HG02623 (cell line): ENCODE results near the gene MYH14.

Source experiments
- ATAC-seq: cut with Tn5 transposase; IDR thresholded peaks from one replicate; pipeline ENCODE4 v1.9.1; 2021; ENCODE audit warnings: moderate library complexity; ENCODE audit not compliant: unreplicated experiment

Gene MYH14

DNA sequence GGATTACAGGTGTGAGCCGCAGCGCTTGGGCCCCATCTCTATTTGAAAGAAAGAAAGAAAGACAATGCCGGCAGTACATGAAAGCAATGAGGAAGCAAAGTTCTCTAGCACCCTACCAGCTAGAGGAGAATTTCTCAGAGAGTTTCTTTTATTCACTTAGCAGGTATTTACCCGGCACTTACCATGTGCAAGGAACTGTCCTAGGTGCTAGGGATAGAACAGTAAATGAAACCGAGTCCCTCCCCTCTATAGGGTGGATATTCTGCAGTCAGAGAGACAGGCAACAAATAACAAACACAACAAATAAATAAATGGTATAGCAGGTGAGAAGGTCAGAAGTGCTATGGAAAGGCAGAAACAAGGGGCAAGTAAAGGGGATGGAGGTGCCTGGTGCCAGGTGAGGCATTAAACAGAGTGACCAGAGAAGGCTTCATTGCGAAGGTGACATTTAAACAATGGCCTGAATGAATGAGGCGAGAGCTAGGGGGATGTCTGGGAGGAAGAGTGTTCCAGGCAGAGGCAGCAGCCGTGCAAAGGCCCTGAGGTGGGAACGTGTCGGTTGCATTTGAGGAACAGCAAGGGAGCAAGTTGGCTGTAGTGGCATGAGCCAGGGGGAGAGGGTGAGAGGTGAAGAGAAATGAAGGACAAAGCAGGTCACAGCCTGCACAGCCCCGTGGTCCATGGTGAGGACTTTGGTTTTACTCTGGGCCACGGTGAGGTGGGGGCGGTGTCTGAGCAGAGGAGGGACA is 10.8 kb upstream of the MYH14 start:
- no peak for ATAC-seq

DNA sequence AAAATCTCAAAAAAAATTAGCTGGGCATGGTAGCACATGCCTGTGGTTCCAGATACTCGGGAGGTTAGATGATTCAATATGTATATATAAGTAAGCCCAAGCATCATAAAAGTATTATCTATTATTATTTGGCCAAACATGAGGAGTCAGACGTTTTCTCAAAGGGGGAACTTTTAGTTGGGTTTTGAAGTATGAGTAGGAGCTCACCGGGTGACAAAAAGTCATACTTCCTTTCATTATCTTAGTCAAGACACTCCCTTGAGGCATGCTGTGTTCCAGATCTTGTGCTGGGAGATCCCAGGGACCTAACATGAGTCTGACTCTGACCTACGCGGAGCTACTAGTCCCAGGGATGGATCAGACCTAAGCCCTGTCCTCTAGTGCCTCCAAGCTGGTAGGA is 8.2 kb upstream of the MYH14 start:
- no peak for ATAC-seq

DNA sequence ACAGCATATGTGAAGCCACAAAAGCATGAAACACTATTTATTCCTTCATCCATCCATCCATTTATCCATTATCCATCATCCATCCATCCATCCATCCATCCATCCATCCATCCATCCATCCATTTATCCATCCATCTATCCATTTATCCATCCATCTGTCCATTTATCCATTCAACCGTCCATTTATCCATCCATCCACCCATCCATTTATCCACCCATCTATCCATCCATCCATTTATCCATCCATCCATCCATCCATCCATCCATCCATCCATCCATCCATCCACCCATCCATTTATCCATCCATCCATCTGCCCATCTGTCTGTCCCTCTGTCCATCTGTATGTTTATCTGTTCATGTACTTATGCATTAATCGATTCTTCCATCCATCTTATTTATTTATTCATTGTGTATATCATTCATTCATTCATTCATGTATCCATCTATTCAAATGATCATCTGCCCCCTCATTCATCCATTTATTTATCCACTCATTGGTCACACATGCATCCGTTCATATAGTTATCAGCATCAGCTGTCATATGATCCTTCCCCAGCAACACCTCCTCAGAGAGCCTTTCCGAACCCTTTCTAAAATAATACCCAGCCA is 7.0 kb upstream of the MYH14 start:
- ATAC-seq = no peak

DNA sequence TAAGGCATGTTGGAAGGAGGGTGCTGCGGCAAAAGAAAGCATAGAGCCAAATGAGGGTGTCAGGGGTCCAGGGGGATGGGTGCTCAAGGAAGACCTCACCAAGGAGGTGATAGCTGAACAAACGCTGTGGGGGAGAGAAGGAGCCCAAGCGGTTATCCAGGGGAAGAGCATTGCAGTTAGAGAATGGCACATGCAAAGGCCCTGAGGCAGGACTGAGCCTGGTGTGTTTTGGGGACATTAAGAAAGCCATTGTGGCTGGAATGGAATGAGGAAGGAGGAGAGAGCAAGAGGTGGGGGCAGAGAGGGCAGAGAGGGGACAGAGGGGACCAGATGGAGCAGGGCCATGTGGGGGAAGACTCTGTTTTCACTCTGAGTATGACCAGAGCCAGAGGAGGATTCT is 6.1 kb upstream of the MYH14 start:
- ATAC-seq = no peak

DNA sequence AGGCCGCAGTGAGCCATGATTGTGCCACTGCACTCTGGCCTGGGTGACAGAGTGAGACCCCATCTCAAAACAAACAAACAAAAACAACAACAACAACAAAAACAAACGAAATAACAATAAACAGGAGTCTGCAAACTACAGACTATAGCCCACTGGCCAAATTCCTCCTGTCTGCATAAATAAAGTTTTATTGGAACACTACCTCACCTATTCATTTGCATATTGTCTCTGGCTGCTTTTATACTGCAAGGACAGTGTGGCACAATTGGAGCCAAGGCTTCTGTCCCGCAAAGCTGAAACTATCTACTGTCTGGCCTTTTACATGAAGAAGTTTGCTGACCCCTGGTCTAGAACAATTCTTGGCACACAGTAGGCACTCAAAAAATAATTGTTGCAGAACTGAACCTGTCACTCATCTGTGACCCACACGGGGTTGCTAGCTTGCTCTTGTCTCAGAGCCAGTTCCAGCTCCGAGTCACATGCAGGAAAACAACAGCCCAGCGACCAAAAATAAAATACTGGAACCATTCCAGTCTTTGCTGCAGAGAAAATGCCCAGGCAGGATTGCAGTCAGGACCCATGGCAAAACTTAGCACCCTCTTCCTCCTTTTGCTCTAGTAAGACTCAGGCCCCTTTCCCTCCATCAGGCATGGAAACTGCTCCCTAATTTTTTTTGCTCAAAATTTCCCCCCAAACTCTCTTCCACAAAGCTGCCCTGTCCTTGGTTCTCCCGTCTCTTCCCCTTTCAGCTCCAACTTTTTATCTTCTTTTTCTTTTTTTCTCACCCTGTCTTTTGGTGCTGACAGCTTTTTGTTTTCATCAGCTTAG is 4.8 kb upstream of the MYH14 start:
- ATAC-seq = no peak

DNA sequence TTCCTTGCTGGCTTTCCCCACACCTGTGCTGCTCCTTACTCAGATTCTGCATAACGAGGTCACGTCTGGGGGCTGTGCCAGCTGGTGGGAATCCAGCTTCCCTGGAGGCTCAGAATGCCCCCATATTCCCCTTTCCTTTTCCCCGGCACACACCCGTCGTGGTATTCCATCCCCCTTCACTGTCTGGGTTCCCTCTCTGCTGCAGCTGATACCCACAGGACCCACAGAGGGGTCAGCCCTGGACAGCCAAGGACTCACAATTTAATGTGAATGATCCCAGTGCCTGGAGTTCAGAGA is 4.2 kb upstream of the MYH14 start:
- no peak for ATAC-seq

DNA sequence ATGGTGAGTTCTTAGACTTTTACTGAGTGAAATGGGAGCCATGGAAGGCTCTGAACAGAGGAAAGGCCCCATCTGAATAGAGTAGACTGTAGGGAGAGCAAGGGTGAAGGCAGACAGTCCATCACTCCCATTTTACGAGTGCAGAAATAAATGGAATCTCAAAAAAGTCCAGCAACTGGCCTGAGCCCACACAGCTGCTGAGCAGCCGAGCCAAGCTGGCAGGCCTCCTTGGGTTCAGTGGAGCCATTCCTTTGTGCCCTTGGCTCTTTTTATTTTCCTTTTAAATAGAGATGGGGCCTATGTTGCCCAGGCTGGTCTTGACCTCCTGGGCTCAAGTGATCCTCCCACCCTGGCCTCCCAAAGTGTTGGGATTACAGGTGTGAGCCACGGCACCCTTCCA is 1.0 kb upstream of the MYH14 start:
- ATAC-seq = no peak

DNA sequence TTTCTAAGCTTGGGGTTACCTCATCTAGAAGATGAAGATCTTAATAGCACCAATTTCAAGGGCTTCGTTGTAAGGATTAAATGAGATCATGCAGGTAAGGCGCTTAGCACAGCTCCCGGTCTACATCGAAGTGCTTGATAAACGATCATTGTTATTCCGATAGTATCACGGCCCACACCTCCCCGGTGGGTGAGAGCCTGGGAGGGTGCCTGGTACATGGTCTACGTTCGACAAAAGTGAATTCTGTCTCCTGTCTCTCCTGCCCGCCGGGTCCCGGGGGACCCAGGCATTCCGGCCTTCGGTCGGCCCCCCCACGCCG is 501 bp upstream of the MYH14 start:
- ATAC-seq = no peak

DNA sequence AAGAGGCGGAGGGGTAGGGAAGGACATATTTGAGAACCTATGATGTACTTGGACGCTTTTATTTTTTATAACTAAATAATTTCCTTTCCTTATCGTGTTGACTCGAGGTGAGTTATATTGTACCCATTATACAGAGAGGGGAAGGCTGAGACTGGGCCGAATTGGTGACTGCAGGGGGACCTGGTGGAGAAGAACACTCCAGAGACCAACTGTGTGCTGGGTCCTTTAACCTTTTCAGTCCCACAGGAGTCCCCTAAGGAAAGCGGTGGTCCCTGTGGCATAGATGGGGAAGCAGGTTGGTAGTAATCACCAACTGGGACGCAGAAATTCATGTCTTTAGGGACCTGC is 633 bp downstream of the MYH14 start:
- ATAC-seq = no peak

DNA sequence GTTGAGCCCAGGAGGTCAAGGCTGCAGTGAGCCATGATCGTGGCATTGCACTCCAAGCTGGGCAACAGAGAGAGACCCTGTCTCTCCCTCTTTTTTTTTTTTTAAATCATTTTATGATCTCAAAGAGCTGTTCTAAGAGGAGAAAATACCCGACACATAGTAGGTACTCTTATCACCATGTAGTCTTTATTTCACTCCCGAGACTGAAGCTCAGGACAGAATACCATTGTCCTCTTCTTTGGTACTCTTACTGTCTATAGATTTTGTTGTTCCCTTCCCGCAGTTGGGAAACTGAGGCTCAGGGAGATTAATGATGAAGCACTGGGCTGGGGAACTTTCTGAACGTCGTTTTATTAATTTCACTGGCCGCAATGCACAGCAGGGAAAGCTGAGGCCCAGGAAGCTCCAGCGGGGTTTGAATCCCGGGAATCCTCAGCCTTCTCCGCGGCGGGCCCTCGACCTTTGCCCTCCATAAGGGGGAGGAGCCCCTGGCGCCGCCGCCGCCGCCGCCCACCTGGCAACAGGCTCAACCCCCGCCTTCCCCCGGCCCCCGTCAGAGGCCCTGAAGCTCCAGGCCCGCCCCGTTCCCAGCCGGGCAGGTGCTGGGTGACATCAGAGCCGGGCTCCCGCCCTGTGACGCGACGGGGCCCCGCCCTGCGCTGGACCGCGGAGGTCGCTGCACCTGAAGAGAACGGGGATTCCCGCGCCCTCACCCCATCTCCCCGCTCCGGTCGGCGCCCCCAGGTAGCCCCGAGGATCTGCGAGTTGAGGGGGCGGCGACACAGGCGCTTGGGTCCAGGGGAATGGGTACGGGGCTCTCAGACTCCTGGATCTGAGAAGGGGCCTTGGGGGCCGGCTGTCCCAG is 1.6 kb downstream of the MYH14 start:
- ATAC-seq = no peak

DNA sequence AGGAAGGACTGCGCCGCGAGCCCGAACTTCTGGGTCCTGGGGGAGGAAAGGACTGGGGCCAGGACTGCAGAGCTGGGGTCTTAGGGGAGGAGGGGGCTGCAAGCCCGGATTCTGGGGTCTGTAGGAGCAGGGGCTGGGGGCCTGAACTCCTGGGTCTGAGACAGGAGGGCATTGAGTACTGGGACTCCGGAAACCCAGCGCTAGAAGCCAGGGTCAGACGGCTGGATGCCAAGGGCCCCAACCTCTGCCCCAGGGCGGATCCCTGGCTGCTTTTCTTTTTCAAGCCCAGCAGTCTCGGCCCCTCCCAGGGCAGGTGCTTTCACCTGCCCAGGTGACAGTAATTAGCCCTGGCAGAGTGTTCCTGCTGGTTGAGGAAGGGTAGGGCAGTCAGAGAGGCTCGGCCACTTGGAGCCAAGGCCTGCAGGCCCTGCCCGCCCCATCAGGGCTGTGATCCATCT is 2.3 kb downstream of the MYH14 start:
- no peak for ATAC-seq

DNA sequence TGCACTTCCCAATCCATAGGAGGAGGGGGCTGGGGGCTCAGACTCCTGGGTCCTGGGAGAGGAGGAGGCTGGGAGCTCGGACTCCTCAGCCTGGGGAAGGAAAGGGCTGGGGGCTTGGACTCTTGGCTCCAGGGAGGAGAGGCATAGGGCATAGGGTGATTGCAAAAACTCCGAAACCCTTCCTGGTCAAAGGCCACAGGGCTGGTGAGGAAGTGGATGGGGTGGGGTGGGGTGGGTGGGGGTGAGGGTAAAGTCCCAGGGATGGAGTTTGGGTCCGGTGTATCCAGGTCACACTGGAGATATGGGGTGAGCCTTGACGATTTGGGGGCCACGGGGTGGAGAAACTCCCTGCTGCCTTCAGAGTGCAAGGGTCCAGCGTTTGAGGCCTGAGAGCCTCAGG is 2.8 kb downstream of the MYH14 start:
- ATAC-seq = no peak

DNA sequence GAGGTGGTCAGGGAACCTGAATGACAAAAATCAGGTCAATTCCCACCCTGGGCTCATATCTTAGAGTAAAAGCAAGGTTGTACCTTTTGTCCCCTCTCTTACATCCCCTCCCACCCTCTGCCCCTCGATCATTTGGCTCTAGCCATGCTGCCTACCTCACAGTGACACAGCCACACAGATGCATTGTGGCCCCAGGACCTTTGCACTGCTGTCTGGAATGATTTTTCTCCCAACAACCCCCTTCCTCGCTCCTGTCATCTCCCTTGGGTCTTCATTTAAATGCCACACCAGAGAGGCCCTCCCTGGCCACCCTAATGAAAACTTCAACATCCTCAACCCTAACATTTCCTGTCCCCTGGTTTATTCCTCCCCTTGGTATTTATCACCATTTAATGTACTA is 4.3 kb downstream of the MYH14 start:
- ATAC-seq = no peak

DNA sequence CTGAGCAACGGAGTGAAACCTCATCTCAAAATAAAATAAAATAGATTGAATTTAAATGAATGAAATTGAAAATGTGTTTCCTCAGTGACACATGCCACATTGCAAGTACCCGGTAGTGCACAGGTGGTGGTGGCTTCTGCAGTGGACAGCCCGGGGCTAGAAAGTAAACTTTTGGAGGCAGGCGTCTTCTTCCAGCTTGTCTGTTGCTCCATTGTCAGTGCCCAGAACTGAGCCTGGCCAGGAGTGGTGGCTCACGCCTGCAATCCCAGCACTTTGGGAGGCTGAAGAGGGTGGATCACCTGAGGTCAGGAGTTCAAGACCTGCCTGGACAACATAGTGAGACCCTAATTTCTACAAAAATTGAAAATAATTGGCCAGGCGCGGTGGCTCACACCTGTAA is 5.7 kb downstream of the MYH14 start:
- no peak for ATAC-seq

DNA sequence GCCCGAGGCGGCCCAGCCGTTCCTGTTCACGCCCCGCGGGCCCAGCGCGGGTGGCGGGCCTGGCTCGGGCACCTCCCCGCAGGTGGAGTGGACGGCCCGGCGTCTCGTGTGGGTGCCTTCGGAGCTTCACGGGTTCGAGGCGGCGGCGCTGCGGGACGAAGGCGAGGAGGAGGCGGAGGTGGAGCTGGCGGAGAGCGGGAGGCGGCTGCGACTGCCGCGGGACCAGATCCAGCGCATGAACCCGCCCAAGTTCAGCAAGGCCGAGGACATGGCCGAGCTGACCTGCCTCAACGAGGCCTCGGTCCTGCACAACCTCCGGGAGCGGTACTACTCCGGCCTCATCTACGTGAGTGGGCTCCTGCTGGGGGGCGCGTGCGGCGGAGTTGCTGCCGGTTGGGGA is 7.0 kb downstream of the MYH14 start:
- no peak for ATAC-seq

DNA sequence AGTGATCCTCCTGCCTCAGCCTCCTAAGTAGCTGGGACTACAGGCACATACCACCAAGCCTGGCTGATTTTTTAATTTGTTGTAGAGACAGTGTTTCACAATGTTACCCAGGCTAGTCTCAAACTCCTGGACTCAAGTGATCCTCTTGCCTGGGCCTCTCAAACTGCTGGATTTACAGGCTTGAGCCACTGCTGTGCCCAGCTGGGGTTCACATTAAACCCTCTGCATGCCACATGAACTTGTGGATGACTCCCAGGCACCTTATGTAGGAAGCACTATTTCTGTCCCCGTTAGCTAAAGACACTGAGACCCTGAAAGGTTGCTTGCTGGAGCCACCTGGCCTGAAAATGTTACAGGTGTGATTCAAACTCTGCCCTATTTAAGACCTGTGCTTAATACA is 10.5 kb downstream of the MYH14 start:
- no peak for ATAC-seq

DNA sequence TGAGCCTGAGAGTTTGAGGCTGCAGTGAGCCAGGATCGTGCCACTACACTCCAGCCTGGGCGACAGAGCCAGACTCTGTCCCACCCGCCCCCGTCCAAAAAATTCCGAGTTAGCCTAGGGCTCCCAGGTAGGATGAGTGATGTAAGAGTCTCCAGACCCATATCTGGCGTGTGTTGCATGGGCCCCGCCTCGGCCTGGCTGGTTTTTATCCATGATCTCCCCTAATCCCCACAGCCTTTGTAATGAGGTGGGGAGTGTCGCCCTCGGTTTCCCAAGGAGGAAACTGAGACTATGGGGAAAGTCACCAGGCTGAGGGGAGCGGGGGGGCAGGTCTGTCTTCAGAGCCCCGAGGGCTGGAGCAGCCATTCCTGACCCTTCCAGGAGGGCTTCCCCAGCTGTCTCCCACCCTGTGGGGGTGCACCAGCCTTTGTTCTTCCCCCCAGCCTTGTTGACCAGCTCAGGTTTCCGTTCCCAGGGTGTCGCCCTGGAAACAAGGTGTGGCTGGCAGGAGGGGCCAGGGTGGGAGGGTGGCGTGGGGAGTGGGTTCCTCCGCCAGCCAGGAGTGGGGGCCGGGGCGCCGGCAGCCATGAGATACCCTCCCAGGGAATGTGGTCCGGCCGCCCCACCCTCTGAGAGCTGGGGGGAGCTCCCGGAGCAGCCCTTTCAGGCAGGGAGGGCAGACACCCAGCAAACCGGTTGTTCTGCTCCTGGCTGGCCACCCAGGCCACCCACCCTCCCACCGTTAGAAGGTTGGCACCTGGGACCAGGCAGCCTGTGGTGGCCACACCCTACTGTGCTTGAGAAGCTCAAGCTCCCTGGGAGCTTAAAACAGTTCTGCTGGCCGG is 11.5 kb downstream of the MYH14 start:
- no peak for ATAC-seq

DNA sequence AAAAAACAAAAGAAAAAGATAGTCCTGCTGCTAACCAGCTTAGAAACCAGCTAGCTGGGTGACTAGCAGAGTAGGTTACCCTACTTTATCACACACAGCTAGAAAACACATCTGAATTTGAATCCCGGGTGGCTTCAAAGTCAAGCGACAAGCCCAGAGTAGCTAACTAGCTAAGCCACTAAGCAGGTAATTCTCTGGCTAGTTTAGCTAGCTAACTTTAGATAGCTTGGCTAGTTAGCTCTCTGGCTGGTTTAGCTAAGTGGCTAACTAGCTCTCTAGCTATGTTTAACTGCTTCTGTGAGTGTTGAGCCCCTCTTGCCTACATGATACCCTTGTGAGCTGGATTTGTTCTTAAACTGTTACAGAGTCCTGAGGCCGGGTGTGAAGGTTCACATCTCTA is 12.4 kb downstream of the MYH14 start:
- ATAC-seq = no peak

DNA sequence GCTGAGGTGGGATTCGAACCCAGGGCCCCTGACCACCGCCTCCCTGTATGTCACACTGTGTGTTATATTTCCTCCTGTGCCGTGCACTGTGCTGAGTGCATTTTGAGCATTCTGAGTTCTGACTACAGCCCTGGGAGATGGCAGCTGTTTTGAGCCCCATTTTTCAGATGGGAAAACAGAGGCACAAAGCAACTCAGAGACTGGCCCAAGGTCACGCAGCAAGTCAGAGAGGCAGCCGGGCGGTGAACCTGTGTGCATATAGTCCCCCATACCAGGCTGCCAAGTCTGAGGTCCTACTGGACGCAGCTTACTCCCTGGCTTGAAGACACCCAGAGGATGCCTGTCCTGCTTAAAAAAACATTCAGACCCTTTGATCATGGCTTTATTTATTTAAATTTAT is 17.7 kb downstream of the MYH14 start:
- no peak for ATAC-seq

DNA sequence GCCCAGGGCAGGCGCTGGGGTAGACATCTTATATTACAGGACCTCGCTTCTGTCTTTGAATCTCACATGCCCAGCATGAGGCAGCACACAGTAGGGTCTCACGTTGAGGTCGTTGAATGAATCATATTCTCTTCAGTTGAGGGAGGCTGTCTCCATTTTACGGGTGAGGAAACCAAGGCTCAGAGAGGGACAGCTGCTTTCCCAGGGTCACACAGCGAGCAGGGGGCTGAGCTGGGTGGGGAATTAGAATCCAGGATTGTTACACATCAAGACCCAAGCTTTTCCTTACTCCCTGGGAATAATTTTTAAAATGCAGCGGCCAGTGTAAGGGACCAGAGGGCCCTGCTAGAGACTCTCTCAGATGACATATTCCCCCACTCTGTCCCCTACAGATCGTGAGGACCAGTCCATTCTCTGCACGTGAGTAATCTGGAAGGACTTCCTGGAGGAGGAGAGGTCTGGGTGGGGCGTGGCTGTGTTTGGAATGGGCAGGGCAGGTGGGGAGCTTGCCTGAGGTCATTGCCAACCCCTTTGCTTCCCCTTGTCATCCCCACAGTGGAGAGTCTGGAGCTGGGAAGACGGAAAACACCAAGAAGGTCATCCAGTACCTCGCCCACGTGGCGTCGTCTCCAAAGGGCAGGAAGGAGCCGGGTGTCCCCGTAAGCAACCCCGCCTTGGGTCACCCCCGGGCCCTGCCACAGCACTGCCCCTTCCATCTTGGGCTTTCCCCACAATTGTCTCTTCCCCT is 19.4 kb downstream of the MYH14 start:
- ATAC-seq = no peak
